NCI-H526 treated with DMSO at 0.1 percent for 48 hours (cell line): ENCODE data around the gene CCDC88C.
"Not testable (repeated sequence)": the region's sequence is repeated elsewhere in the genome, so short reads cannot be mapped to it uniquely, and the experiment has no call there.

Experiments used
- DNase-seq: peaks from one replicate; lab custom pipeline; 2025; lab: John Stamatoyannopoulos, UW

Gene CCDC88C, protein sequence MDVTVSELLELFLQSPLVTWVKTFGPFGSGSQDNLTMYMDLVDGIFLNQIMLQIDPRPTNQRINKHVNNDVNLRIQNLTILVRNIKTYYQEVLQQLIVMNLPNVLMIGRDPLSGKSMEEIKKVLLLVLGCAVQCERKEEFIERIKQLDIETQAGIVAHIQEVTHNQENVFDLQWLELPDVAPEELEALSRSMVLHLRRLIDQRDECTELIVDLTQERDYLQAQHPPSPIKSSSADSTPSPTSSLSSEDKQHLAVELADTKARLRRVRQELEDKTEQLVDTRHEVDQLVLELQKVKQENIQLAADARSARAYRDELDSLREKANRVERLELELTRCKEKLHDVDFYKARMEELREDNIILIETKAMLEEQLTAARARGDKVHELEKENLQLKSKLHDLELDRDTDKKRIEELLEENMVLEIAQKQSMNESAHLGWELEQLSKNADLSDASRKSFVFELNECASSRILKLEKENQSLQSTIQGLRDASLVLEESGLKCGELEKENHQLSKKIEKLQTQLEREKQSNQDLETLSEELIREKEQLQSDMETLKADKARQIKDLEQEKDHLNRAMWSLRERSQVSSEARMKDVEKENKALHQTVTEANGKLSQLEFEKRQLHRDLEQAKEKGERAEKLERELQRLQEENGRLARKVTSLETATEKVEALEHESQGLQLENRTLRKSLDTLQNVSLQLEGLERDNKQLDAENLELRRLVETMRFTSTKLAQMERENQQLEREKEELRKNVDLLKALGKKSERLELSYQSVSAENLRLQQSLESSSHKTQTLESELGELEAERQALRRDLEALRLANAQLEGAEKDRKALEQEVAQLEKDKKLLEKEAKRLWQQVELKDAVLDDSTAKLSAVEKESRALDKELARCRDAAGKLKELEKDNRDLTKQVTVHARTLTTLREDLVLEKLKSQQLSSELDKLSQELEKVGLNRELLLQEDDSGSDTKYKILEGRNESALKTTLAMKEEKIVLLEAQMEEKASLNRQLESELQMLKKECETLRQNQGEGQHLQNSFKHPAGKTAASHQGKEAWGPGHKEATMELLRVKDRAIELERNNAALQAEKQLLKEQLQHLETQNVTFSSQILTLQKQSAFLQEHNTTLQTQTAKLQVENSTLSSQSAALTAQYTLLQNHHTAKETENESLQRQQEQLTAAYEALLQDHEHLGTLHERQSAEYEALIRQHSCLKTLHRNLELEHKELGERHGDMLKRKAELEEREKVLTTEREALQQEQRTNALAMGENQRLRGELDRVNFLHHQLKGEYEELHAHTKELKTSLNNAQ (N-terminal part only)

DNA sequence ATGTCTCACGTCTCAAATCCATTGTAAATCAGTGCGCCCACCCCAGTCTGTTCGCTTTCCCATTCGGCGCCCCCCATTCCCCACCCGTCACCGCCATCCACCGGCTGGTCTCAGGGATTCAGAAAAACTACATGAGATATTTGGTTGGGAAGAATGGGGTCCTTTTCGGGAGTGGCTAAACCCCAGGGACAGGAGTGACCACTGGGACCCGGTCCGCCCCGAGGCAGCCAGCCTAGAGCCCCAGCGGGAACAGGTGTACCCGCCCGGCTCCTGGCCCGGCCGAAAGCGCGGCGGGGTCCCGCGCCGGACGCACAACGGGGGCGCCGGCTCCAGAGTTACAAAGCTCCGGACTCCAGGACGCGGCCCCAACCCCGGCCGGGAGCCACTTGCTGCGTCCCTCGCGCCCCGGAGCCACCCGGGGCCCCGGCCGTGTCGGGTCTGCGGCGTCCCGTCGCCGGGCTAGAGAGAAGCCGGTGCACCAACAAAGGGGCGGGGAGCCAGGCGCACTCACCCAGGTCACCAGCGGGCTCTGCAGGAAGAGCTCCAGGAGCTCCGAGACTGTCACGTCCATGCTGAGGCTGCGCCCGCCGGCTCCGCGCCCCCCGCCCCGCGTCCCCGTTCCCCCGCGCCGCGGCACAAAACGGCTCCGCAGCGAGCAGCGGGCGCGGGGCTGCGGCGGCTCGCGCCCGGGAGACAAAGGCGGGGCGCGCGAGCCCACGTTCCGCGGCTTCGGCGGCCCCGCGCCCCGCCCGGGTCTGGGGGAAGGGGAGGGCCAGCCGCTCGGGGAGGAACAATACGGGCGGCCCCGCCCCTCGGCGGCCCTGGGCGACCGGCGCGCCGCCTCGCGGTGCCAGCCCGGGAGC, at the start of gene CCDC88C:
Gene CCDC88C, minus strand, starts transcription at position 701 of the 863 bp plus-strand sequence. Its CDS starts 130 bp downstream, at position 571.
- peak; percentile 46 for DNase-seq

DNA sequence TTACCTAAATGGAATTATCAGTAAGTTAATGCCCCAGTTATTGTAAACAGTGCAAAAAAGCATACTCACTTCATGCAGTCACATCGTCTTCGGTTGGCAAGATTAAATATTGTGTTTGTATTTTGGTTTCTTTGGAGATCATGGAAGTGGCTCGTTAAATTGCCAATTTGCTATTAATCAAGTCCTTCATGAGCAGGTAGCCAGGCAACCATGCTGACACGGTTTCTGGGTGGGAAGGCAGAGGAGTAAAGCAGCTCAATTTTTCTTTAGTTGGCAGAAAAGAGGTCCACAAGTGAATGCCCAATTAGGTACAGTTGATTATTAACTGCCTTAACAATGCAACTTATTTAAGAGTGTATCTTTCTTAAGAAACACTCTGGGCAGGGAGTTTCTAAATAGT, 48.6 kb upstream of the CCDC88C start:
- DNase-seq: no peak

DNA sequence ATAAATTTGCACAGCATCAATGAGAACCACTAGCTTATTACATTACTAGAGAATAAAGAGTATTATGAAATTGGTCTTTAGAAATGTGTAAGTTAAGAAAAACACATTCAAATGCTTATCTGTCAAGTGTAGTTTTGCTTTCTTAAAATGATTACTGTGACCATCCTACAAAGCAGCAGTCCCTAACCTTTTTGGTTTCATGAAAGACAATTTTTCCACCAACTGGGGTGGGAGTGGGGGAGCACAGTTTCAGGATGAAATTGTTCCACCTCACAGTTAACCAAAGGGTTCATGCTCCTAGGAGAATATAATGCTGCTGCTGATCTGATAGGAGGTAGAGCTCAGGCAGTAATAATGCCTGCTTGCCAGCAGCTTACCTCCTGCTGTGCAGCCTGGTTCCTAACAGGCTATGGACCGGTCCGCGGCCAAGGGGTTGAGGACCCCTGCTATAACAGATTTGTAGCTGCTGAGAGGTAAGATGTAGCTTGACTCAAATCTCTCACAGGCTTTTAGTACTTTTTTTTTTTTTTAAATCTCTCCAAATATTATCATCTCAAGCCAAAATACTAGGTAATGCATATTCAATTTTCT, 47.1 kb upstream of the CCDC88C start:
- no peak for DNase-seq

DNA sequence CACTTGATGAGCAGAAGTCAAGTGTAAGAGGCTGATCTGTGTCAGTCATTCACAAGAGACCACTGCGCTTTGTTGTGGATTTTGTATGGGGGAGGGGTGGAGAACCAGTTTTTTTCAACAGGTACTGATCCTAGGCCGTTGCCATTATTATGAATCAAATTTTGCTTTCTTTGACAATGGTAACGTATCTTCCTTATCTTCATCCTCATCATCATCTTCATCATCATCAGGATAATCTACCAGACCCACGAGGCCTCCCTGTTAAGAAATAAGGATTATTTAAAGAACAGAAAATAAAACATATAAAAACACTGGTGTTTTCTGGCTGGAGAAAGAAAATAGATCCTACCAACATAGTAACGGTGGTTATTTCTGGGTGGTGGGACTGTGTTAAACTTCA, 41.0 kb upstream of the CCDC88C start:
- DNase-seq: no peak

DNA sequence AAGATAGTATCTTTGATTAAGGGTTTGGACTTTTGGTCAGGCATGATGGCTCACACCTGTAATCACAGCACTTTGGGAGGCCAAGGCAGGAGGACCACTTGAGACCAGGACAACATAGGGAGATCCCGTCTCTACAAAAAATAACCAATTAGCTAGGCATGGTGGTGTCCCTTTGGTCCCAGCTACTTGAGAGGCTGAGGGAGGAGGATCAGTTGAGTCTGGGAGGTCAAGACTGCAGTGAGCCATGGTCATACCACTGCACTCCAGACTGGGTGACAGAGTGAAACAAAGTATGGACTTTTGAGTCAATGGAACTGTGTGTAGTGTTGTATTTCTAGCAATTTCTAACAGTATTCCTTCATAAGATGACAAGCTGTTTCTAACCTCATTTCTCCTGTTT, 38.7 kb upstream of the CCDC88C start:
- no peak for DNase-seq

DNA sequence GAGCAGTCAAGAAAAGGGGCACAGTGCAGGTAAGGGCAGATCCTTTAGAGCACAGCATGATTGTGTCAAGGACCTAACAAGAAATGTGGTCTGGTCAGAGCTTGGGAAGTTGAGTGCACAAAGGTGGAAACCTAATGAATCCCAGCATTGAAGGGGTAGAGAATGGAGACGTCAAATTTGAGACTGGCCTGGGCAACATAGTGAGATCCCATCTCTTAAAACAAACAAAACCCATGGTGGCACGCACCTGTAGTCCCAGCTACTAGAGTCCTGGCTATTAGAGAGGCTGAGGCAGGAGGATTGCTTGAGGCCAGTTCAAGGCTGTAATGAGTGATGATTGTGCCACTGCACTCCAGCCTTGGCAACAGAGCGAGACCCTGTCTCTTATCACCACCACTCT, 37.0 kb upstream of the CCDC88C start:
- no peak for DNase-seq

DNA sequence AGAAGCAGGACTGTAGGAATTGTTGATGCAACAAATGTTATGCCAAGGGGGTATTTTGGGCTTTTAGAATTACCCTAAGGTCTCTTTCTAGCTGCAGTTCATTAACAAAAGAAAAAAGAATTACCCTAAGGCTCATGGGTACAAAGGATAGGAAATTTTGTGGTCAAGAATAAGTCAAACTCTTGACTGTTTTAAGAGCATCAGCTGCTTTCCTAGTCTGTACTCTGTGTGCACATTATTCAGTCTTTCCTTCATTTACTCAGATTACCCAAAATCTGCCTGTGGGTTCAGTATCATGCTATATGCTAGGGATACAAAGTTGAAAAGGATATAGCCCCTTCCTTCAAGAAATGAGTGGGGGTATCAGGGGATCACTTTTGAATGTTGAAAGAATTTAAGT, 36.5 kb upstream of the CCDC88C start:
- no peak for DNase-seq

DNA sequence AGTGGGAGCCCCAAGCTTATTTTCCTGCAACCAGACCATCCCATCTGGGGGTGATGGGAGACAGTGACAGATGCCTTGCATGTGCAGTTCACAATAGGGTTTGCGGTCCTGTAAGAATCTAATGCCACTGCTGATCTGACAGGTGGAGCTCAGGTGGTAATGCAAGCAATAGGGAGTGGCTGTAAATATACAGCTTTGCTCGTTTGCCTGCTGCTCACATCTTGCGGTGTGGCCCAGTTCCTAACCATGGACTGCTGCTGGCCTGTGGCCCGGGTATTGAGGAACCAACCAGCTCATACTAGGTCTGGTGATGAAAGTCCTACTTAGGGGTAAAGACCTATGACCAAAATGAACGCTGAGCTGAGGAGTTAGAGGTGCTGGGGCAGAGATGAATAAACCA, 36.1 kb upstream of the CCDC88C start:
- no peak for DNase-seq

DNA sequence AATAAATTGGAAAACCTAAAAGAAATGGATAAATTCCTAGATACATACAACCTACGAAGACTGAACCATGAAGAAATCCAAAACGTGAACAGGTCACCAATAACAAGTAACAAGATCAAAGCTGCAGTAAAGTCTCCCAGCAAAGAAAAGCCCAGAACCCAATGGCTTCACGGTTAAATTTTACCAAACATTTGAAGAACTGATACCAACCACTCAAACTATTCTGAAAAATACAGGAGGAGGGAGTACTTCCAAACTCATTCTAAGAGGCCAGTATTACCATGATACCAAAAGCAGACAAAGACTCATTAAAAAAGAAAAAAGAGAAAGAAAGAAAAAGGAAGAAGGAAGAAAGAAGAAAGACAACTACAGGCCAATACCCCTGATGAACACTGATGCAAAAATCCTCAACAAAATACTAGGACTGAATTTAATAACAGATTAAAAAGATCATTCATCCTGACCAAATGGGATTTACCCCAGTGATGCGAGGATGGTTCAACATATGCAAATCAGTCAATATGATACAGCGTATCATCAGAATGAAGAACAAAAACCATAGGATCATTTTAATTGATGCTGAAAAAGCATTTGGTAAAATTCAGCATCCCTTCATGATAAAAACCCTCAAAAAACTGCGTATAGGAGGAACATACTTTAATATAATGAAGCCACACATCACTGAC, 26.9 kb upstream of the CCDC88C start:
- DNase-seq: no peak

DNA sequence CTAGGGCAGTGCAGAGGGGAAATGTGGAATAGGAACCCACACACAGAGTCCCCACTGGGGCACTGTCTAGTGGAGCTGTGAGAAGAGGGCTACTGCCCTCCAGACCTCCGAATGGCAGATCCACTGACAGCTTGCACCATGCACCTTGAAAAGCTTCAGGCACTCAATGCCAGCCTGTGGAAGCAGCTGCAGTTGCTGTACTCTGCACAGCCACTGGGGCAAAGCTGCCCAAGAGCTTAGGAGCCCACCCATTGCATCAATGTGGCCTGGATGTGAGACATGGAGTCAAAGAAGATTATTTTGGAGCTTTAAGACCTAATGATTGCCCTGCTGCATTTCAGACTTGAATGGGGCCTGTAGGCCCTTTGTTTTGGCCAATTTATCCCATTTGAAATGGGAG, 21.7 kb upstream of the CCDC88C start:
- DNase-seq: no peak

DNA sequence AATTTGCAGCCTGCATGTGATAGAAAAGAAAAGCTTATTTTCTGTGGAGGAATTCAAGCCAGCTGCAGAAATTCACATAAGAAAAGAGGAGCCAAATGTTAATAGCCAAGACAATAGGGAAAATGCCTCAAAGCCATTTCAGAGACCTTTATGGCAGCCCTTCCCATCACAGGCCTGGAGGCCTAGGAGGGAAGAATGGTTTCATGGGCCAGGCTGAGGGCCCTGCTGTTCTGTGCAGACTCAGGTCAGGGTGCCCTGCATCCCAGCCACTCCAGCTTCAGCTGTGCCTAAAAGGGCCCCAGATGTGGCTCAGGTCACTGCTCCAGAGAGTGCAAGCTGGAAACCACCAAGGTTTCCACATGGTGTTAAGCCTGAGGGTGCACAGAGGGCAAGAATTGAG, 21.2 kb upstream of the CCDC88C start:
- DNase-seq: no peak

DNA sequence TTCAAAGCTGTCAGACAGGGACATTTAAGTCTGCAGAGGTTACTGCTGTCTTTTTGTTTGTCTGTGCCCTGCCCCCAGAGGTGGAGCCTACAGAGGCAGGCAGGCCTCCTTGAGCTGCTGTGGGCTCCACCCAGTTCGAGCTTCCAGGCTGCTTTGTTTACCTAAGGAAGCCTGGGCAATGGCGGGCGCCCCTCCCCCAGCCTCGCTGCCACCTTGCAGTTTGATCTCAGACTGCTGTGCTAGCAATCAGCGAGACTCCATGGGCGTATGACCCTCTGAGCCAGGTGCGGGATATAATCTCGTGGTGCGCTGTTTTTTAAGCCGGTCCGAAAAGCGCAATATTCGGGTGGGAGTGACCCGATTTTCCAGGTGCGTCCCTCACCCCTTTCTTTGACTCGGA, 18.6 kb upstream of the CCDC88C start:
- not testable (repeated sequence) for DNase-seq

DNA sequence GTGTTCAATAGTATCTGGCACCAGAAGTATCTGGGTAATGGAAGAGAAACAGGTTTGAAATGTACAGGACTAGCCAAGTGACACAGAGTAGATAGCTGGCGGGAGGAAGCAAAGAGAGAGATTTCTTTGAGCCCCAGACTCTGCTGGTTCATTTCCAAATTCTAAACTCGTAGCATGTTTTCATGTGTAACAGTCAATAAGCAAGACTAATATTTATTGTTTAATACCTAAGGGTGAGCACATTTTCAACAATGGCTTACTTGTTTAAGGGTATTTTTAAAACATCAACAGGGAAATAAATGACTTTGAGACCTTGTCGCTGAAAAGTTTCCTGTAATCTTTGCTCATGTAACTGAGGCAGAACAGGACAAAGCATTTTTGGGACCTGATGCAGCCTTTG, 11.8 kb upstream of the CCDC88C start:
- DNase-seq: no peak

DNA sequence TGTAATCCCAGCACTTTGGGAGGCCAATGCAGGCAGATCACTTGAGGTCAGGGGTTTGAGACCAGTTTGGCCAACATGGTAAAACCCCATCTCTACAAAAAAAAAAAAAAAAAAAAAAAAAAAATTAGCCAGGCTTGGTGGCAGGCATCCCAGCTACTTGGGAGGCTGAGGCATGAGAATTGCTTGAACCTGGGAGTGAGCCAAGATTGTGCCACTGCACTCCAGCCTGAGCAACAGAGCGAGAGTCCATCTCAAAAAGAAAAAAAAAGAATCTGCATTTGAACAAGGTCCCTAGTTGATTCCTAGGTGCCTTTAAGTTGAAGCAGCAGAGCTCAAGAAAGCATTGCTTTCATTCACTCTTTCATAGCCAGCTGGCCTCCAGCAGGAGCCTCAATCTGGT, 11.3 kb upstream of the CCDC88C start:
- DNase-seq: not testable (repeated sequence)

DNA sequence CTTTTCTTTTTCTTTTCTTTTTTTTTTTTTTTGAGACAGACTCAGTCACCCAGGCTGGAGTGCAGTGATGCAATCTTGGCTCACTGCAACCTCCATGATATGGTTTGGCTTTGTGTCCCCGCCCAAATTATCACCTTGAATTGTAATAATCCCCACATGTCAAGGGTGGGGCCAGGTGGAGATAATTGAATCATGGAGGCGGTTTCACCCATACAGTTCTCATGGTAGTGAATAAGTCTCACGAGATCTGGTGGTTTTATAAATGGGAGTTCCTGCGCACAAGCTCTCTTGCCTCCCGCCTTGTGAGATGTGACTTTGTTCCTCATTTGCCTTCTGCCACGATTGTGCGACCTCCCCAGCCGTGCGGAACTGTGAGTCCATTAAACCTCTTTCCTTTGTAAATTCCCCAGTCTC, 7.9 kb upstream of the CCDC88C start:
- not testable (repeated sequence) for DNase-seq

DNA sequence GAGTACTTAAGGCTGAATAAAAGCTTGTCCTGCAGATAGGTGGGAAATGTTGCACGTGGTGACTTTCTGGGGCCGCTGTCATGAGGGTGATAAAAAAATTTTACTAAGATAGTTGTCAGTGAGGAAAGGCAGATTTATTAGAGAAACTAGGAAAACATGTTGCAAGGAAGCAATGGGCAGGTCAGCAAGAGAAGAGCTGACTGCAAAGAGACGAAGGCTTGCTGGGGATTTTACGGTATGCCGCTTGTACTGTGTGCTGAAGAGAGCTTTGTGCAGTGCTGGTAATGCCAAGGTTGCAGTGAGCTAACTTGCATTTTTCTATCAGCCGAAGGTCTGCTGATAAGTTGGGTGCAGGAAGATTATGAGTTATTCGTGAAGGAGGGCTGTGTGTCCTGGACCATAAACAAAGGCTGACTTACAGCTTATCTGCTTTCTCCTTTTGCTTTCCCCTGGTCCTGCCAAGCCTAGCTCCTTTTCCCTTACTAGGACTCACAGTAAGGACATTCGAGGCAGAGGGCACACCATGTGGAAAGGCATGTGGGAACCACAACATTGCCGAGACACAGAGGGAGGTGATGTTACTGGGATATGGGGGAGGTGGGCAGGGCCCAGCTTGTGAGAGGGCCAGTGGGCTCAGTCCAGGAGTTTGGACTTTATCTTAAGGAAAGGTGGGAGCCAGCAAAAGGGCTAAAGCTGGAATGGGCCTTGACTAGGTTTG, 7.4 kb upstream of the CCDC88C start:
- no peak for DNase-seq

DNA sequence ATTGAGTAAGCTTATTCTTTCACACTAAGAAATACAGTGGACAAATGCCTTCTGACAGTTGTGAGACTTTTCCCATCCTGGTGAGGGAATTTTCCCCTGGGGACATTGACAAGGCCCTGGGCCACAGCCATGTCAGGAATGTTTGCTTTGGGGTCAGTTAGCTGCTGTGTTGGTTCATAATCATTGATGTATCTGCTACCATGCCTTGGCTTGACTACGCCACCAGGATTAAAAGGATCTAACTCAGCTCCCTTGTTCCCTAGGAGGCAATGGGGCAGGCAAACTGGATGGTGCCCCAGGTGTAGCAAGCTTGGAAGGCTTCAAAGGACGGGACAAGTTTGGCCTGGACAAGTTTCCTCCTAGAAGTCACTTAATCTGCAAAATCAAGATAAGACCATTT, 3.1 kb upstream of the CCDC88C start:
- no peak for DNase-seq

DNA sequence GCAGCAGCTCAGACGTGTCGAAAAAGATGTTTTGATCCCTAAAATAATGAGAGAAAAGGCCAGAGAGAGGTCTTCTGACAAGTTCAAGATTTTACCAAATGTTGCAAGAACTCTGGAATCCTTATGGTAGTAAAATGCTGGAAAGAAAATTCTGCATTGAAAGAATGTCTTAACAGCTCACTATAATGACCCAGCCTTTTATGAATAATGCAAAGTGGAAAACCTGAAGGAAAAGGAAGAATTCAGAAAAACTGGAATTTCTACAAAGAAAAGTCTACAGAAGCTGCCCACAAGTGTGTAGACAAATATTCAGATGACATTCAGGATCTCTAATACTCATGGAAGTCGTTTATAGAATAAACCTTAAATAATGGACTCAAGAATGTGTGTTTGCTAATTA, 1.8 kb upstream of the CCDC88C start:
- no peak for DNase-seq

DNA sequence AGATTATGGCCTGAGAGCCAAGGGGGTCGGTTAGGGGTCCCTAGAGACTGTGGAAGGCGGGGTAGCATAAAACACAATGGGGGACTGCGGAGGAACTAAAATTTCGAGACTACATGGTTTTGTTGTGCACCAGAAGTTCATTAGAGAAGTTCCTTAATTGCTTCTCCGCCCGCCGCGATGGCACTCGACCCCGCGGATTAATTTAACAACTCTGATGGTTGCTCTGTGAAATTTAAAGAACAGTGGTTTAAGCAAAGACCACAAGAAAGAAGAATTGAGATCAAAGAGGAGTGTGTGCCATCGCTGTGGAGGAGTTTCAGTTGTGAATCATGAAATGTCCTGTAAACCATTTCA, 1.4 kb upstream of the CCDC88C start:
- DNase-seq: no peak
